GM04504 (cell line): ENCODE results near the gene EIF4E2.

Experiments used
- DNase-seq: peaks from one replicate; pipeline ENCODE4 v3.0.0-alpha.2; 2012; ENCODE audit warnings: low read depth

The EIF4E2 gene

GRCh38 chr2:232598293-232598692, 47.8 kb downstream of the EIF4E2 start:
- DNase-seq: no peak

- no peak for DNase-seq
Measured at GRCh38 chr2:232600053-232600773, 49.7 kb downstream of the EIF4E2 start.

GRCh38 chr2:232603283-232603682, 52.8 kb downstream of the EIF4E2 start:
- no peak for DNase-seq

DNA sequence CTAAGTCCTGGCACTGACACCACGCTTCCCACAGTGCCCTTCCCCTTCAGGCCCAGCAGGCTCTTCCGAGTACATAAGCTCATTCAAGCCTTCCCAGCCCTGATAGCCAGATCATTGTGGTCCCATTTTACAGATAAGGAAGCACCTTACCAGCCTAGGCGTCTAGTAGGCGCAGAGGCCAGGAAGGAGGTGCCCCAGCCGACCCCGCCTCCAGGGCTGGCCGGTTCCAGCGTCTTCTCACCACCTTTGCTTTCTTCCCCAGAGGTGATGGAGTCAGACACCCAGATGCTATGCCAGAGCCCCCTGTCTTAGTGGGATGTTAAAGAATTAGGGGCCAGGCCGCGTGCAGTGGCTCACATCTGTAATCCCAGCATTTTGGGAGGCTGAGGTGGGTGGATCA, 54.0 kb downstream of the EIF4E2 start:
- DNase-seq: no peak

DNA sequence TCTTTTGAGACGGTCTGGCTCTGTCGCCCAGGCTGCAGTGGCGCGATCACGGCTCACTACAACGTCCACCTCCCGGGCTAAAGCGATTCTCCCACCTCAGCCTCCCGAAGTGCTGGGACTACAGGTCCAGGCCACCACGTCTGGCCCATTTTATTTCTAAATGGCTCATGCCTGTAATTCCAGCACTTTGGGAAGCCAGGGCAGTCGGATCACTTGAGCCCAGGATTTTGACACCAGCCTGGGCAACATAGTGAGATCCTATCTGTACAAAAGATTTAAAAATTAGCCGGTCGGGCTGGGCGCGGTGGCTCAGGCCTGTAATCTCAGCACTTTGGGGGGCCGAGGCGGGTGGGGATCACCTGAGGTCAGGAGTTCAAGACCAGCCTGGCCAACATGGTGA, 56.5 kb downstream of the EIF4E2 start:
- DNase-seq: no peak

GRCh38 chr2:232609607-232610006, 59.1 kb downstream of the EIF4E2 start:
- DNase-seq: no peak

- no peak for DNase-seq
Measured at GRCh38 chr2:232610081-232610480, 59.6 kb downstream of the EIF4E2 start.

DNA sequence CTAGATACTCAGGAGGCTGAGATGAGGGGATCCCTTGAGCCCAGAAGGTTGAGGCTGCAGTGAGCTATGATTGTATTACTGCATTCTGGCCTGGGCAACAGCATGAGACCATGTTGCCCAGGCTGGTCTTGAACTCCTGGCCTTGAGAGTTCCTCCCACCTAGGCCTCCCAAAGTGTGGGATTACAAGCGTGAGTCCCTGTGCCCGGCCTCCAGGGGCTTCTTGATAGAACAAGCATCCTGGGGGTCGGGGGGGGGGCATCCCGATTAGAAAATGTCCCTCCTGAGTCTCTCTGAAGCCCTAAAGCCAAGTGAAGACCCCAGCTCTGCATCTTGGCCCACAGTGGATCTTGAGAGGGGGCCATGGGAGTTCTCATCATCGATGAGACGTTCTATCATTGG, 60.6 kb downstream of the EIF4E2 start:
- DNase-seq: no peak

DNA sequence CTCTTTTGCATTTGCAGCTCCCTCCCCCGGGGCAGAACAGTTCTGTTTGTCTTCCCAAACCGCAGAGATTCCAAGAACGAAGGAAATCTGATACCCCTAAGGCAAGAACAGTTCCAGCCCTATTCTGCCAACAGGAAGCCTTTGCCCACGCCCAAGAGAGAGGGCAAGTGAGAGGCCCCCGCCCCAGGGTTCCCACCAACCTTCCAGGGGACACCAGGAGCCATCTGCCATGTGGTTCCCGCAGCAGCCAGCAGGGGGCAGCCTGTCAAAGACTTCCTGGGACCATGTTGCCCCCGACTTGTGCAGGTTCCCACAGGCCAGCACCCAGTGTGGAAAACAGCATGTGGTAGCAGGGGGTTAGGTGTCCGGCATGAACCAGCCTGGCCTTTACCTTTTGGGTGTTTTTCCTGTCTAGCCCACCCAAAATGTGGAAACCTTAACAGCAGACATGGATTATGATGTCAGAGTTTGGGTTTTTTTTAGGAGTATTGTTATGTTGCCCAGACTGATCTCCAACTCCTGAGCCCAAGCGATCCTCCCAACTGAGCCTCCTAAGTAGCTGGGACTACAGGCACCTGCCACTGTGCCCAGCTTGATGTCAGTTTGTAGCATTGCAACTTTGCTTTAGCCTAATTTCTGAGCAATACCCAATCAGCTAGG, 61.2 kb downstream of the EIF4E2 start:
- no peak for DNase-seq

- DNase-seq: no peak
Measured at GRCh38 chr2:232613538-232614134, 63.1 kb downstream of the EIF4E2 start.

DNA sequence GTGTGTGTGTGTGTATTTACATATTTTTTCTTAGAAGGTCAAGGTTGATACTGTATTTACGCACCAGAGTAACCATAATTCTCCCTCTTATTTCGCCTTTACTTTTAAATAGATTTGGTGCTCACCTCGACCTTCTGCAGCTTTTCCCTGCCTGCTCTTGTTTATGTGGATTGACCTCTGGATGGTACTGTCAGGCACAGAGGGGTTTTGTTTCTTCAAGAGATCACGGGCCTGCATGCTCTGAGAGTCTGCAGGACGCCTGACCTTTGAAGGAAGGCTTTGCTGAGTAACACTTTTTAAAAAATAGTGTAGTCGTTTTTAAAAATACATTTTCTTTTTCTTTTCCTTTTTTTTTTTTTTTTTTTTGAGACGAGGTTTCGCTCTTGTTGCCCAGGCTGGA, 64.8 kb downstream of the EIF4E2 start:
- no peak for DNase-seq
